Fibroblast of the conjunctiva (primary cell): ENCODE data around the gene HPCAL1.
"Not testable (repeated sequence)": the region's sequence is repeated elsewhere in the genome, so short reads cannot be mapped to it uniquely, and the experiment has no call there.

Source experiments
- DNase-seq: peaks from one replicate; pipeline ENCODE4 v3.0.0-alpha.2; 2010; ENCODE audit warnings: low read depth

Gene HPCAL1

DNA sequence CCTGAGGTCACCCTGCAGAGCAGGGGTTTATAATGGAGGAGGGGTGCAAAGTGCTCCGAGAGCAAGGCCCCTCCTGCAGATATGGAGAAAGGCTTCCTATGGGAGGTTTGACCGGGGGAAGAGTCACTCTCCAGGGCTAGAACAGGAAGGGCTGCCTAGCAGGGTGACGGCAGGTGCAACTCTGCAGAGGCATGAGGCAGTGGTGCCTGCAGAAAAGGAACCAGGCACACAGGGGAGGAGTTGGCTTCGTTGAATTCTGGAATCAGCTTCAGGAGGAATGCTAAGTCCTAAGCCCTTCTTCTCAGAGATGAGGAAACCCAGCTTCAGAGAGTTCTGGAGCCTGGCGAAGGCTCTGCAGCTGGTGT is 17.5 kb upstream of the HPCAL1 start:
- no peak for DNase-seq

DNA sequence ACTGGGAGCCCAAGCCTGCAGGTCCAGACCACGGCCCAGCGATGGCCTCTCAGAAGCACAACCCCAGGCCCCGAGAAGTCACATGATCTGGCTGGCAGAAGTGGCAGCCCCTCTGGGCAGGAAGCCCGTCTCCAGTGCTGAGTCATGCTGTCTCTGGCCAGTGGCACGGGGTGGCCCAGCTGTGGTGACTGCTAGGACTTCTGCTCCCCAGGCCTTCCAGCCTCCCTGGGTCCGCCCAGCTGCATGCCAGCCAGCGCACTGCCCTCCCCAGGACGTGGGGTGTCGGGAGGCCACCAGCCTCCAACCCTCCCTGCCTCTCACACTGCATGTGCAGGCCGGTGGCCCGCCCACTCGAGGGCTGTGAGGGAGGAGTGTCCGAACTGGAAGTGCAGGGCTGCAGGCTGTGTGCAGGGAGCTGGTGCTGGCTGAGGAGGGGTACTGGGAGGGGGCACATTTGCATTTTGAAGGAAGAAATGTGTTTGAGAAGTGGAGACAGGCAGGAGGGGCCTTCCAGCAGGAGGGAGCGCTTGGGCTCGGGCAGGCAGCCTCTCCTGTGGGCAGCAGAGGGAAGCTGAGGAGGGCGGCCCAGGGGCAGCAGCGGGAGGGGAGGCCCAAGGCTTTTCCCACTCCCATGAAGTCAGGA is 17.0 kb upstream of the HPCAL1 start:
- DNase-seq, result peak; percentile 40

GRCh38 chr2:10286216-10287037 is 16.3 kb upstream of the HPCAL1 start:
- DNase-seq, result no peak

- no peak for DNase-seq
Observed at GRCh38 chr2:10287761-10288160, 14.9 kb upstream of the HPCAL1 start.

GRCh38 chr2:10288606-10289005 is 14.1 kb upstream of the HPCAL1 start:
- no peak for DNase-seq

- no peak for DNase-seq
Observed at GRCh38 chr2:10289352-10289751, 13.4 kb upstream of the HPCAL1 start.

- no peak for DNase-seq
Observed at GRCh38 chr2:10289891-10290290, 12.8 kb upstream of the HPCAL1 start.

DNA sequence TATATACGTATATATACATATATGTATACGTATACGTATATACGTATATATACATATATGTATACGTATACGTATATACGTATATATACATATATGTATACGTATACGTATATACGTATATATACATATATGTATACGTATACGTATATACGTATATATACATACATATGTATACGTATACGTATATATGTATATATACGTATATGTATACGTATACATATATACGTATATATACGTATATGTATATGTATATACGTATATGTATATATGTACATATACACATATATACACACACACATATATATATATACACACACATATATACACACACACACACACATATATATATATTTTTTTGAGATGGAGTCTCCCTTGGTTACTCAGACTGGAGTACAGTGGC is 11.3 kb upstream of the HPCAL1 start:
- DNase-seq, result not testable (repeated sequence)

DNA sequence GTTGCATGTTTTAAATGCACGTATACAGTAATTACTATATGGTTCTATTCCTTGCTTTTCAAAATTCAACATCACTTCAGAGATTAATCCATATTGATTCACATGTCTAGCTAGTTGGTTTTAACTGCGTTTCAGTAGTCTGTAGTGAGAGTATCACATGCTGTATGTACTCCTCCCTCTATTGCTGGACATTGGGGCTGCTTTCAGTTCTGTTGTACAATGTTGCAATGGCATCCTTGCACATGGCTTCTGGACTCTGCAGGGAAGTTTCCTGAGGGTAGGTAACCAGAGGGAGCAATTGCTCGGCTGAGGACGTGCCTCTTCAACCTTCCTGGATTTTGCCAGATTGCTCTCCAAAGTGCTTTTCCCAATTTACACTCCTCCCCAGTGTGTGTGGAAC is 10.7 kb upstream of the HPCAL1 start:
- DNase-seq, result no peak

GRCh38 chr2:10293603-10294002 is 9.1 kb upstream of the HPCAL1 start:
- no peak for DNase-seq

DNA sequence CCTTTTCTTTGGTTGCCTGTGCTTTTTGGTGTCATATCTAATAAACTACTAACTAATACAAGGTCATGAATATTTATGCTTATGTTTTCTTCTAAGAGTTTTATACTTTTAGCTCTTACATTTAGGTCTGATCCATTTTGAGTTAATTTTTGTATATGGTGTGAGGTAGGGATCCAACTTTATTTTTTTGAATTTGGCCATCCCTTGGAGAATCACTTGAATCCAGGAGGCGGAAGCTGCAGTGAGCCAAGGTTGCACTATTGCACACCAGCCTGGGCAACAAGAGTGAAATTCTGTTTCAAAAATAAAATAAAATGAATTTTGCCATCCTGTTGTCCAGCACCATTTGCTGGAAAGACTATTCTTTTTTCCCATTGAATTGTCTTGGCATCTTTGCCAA is 8.6 kb upstream of the HPCAL1 start:
- no peak for DNase-seq

GRCh38 chr2:10295649-10296048 is 7.1 kb upstream of the HPCAL1 start:
- DNase-seq, result not testable (repeated sequence)

GRCh38 chr2:10296142-10296541 is 6.6 kb upstream of the HPCAL1 start:
- no peak for DNase-seq

- no peak for DNase-seq
Observed at GRCh38 chr2:10297191-10297830, 5.4 kb upstream of the HPCAL1 start.

DNA sequence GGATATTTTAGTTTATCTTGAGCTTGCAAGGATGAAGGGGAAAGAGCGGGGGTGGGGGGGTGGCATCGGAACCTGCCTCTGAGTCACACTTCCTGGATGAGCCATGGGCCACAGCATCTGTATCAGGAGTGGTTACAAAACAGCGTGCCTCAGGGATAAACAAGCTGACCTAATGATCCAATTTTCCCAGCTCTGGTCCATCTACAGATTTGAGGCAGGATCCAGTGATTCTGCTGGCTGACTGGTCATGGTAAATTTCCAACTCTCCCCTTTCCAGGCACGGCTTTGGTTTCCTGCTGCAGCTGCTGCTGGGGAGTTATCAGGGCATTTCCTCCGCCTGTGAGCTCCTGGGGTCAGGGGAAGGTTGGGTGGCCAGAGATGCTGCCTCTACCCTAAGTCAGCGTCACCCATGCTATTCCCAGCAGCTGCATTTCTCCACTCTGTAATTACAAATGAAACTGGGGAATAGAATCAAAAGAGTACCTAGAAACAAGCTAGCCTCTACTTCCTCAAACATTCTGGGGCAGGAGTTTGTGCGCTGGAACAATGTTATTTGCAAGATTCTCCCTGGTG is 4.7 kb upstream of the HPCAL1 start:
- peak; percentile 31 for DNase-seq

DNA sequence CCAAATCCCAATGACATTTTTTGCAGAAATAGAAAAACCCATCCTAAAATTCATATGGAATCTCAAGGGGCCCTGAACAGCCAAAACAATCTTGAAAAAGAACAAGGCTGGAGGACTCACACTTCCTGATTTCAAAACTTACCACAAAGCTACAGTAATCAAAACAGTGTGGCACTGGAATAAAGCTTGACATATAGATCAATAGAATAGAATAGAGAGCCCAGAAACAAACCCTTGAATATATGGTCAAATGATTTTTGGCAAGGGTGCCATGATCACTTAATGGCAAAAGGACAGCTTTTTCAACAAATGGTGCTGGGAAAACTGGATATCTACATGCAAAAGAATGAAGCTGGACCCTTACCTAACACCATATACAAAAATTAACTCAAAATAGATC is 3.9 kb upstream of the HPCAL1 start:
- DNase-seq, result not testable (repeated sequence)

GRCh38 chr2:10300328-10300920 is 2.3 kb upstream of the HPCAL1 start:
- DNase-seq, result no peak

DNA sequence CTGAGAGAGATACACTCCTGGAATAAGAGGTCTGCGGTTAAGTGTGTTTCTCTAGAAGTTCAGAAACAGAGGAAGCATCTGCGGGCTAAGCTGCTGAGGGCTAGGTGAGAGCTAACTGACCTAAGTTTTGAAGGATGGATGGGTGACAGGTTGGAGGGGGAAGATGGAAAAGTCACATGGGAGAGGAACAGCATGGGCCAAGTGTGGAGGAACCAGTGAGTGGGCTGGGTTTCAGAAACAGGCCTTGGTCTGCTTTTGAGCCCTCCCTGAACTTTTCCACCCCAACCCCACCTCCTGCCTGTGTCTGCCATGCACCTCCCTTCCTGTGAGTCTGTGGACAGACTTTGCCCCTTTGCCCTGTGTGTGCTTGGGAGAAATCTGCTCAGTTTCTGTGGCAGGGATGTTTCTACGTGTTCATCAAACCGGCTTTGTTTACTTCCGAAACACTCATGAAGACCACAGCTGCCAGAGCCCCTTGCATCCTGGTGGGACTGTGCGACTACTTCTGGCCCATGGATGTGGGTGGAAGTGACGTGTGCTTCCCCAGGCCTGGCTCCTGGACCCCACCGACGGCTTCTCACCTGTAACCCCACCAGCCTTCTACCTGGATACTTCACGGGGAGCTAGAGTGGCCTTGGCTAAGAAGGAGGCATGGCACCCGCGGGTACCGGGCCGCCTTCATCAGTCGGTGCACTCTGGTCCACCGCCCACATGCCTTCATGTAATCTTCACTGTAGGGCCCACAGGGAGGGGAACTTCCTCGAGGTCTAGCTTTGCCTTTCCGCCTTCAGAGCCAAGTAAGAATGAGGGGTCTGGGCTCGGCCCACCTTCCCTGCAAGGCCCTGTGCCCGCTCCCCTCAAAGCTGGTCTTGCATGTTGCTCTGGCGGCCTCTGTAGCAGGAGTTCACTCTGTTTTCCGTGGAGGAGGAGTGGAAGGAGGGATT is 1.4 kb upstream of the HPCAL1 start:
- DNase-seq, result no peak

- no peak for DNase-seq
Observed at GRCh38 chr2:10301941-10302478, 694 bp upstream of the HPCAL1 start.

GRCh38 chr2:10303181-10303693 is 533 bp downstream of the HPCAL1 start:
- DNase-seq, result no peak
